GM19455 (cell line): ENCODE results near the gene LRRC63.
"Not testable (repeated sequence)": the region's sequence is repeated elsewhere in the genome, so short reads cannot be mapped to it uniquely, and the experiment has no call there.

Experiments
- ATAC-seq: cut with Tn5 transposase; IDR thresholded peaks from one replicate; pipeline ENCODE4 v1.9.1; 2021; ENCODE audit not compliant: unreplicated experiment

Gene LRRC63

GRCh38 chr13:46235286-46235685 is 23.6 kb downstream of the LRRC63 start:
- no peak for ATAC-seq

- no peak for ATAC-seq
Measured at GRCh38 chr13:46265292-46265691, 53.6 kb downstream of the LRRC63 start.

GRCh38 chr13:46267166-46267565 is 55.4 kb downstream of the LRRC63 start:
- ATAC-seq, result no peak

GRCh38 chr13:46270416-46270815 is 58.7 kb downstream of the LRRC63 start:
- ATAC-seq, result no peak

GRCh38 chr13:46274094-46274698 is 62.5 kb downstream of the LRRC63 start:
- ATAC-seq, result no peak

- no peak for ATAC-seq
Measured at GRCh38 chr13:46278474-46278873, 66.7 kb downstream of the LRRC63 start.

GRCh38 chr13:46281779-46282178 is 70.1 kb downstream of the LRRC63 start:
- no peak for ATAC-seq

GRCh38 chr13:46283912-46284824 is 72.4 kb downstream of the LRRC63 start:
- not testable (repeated sequence) for ATAC-seq

- no peak for ATAC-seq
Measured at GRCh38 chr13:46286972-46287371, 75.2 kb downstream of the LRRC63 start.

- peak; percentile 66 for ATAC-seq
Measured at GRCh38 chr13:46288570-46289259, 77.0 kb downstream of the LRRC63 start.

- ATAC-seq, result peak; percentile 24
Measured at GRCh38 chr13:46289260-46289955, 77.7 kb downstream of the LRRC63 start.

GRCh38 chr13:46290434-46290833 is 78.7 kb downstream of the LRRC63 start:
- ATAC-seq, result no peak

- no peak for ATAC-seq
Measured at GRCh38 chr13:46293436-46293835, 81.7 kb downstream of the LRRC63 start.

- peak; percentile 58 for ATAC-seq
Measured at GRCh38 chr13:46295491-46296114, 83.9 kb downstream of the LRRC63 start.

GRCh38 chr13:46296115-46296822 is 84.5 kb downstream of the LRRC63 start:
- ATAC-seq, result peak; percentile 42

GRCh38 chr13:46296921-46297320 is 85.2 kb downstream of the LRRC63 start:
- no peak for ATAC-seq

- no peak for ATAC-seq
Measured at GRCh38 chr13:46297361-46297811, 85.7 kb downstream of the LRRC63 start.

- no peak for ATAC-seq
Measured at GRCh38 chr13:46303742-46304385, 92.1 kb downstream of the LRRC63 start.

GRCh38 chr13:46304546-46304945 is 92.8 kb downstream of the LRRC63 start:
- ATAC-seq, result no peak
